Activated T-helper 1 cell treated with anti-CD3 and anti-CD28 coated beads, Interleukin-12 subunit alpha, Interleukin-12 subunit beta, Interleukin-2, Interleukin-4 antibody, amounts not matched to agents 30 ng/mL and 10 ng/mL and 1 ng/mL, durations not matched to agents 14 hours and 24 hours and 36 hours (primary cell): ENCODE data around the gene RPN2. TPM values are rescaled to one million over a fixed set of nuclear protein-coding genes. Genes with fewer than 3 reads are reported as not detected.

ENCODE experiments used
- DNase-seq: peaks from one replicate; pipeline ENCODE4 v3.0.0; 2021; ENCODE audit warnings: low spot score
- H3K27ac Mint-ChIP-seq: one replicate; pipeline ENCODE4 v1.8.0; 2021; ENCODE audit warnings: mild to moderate bottlenecking, mixed read lengths
- H3K27me3 Mint-ChIP-seq: one replicate; pipeline ENCODE4 v1.8.0; 2022; ENCODE audit warnings: mild to moderate bottlenecking, moderate library complexity, mixed read lengths; ENCODE audit not compliant: insufficient read depth
- H3K36me3 Mint-ChIP-seq: one replicate; pipeline ENCODE4 v1.8.0; 2021; ENCODE audit warnings: low read depth, mixed read lengths
- H3K4me1 Mint-ChIP-seq: one replicate; pipeline ENCODE4 v1.8.0; 2021; ENCODE audit warnings: low read depth, mixed read lengths
- H3K4me3 Mint-ChIP-seq: one replicate; pipeline ENCODE4 v1.8.0; 2021; ENCODE audit warnings: mild to moderate bottlenecking, moderate library complexity, mixed read lengths
- H3K9me3 Mint-ChIP-seq: one replicate; pipeline ENCODE4 v1.8.0; 2021; ENCODE audit warnings: mixed read lengths
- intact Hi-C: fragments of 100-400 bp; cut with micrococcal nuclease; formaldehyde crosslinking; loops from one replicate; pipeline ENCODE4 v1.15.1; 2024
- total RNA-seq: library from RNA; stranded (reverse); gene quantifications from 2 replicates; pipeline ENCODE4 v1.2.3, GENCODE V29; 2022

RPN2 gene
- total RNA-seq, 1 donor from 2014 or later = 223 TPM

DNA sequence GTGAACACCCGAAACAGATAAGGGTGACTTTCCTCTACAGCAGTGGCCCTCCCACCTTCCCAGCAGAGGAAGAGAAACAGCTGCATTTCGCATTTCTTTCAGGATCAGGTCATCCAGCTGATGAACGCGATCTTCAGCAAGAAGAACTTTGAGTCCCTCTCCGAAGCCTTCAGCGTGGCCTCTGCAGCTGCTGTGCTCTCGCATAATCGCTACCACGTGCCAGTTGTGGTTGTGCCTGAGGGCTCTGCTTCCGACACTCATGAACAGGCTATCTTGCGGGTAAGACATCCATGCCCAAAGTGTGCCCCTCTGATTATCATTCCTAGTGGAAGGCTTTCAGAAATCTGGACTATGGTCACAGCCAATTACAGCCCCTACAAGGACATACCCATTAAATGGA lies 28.0 kb downstream of the RPN2 start:
- Mint-ChIP-seq H3K9me3 (no peaks in the 10 kb centered on the region), H3K27me3 (no peaks in the 10 kb centered on the region), H3K27ac (no peak overlapping the region), H3K36me3 (peaks cover 46% of the 10 kb centered on the region), H3K4me3 (no peak overlapping the region), H3K4me1 (peaks cover 1% of the 10 kb centered on the region)
- no peak for DNase-seq
- intact Hi-C loops = no loop called here

DNA sequence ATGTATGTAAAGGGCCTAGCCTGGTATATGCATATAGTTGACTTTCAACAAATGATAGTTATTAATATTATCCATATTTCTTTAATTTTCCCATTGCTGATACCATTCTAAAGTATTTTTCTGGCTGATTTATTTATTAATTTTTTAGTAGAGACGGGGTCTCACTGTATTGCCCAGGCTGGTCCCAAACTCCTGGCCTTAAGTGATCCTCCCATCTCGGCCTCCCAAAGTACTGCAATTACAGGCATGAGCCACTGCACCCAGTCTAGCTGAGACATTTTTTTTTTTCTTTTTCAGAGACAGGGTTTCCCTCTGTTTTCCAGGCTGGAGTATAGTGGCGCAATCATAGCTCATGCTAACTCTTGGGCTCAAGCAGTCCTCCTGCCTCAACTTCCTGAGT lies 30.1 kb downstream of the RPN2 start:
- Mint-ChIP-seq H3K27ac (no peak overlapping the region), H3K36me3 (peaks cover 48% of the 10 kb centered on the region), H3K9me3 (no peaks in the 10 kb centered on the region), H3K27me3 (no peaks in the 10 kb centered on the region), H3K4me1 (no peaks in the 10 kb centered on the region), H3K4me3 (no peak overlapping the region)
- no peak for DNase-seq
- intact Hi-C loops = no loop called here

DNA sequence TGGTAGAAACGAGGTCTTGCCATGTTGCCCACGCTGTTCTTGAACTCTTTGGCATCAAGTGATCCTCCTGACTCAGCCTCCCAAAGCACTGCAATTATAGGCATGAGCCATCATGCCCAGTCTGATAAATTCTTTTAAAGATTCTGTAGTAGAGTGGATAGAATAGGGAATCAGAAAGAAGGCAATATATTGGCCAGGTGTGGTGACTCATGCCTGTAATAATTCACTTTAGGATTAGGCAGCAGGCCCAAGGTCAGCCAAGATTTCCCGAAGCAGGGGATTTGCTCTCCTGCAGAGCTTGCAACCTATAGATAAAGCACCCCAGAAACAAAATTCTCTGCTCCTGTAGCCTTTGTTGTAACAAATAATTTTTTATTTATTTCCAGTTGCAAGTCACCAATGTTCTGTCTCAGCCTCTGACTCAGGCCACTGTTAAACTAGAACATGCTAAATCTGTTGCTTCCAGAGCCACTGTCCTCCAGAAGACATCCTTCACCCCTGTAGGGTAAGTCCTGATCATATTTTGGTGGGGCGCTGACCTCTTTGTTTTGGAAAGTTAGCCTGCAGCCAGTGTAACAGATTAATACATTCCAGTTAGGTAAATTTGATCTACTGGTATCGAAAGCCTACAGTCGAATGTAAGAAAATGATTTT lies 30.7 kb downstream of the RPN2 start:
- Mint-ChIP-seq H3K4me3 (no peak overlapping the region), H3K4me1 (no peaks in the 10 kb centered on the region), H3K9me3 (no peaks in the 10 kb centered on the region), H3K36me3 (peaks cover 46% of the 10 kb centered on the region), H3K27ac (no peak overlapping the region), H3K27me3 (no peaks in the 10 kb centered on the region)
- intact Hi-C loops = no loop called here
- no peak for DNase-seq

DNA sequence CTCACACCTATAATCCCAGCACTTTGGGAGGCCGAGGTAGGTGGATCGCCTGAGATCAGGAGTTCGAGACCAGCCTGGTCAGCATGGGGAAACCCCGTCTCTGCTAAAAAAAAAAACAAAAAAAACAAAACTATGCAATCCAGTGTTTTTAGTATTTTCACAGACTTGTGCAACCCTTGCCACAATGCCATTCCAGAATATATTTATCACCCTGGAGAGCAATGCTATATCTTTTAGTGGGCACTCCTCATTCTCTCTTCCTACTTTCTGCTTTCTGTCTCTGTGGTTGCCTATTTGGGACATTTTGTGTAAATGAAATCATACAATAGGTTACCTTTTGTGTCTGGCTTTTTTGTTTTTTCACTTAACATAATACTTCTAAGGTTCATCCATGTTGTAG lies 39.3 kb downstream of the RPN2 start:
- H3K4me1 Mint-ChIP-seq = peaks cover 14% of the 10 kb centered on the region
- no peaks in the 10 kb centered on the region for H3K27me3 Mint-ChIP-seq
- no peak overlapping the region for H3K27ac Mint-ChIP-seq
- H3K9me3 Mint-ChIP-seq = no peaks in the 10 kb centered on the region
- H3K4me3 Mint-ChIP-seq = no peak overlapping the region
- intact Hi-C loops = loop anchor here (2.0 kb wide), 1 partner anchor 16 kb away; no protein-coding TSS in a partner anchor
- no peak for DNase-seq
- H3K36me3 Mint-ChIP-seq = peaks cover 32% of the 10 kb centered on the region

DNA sequence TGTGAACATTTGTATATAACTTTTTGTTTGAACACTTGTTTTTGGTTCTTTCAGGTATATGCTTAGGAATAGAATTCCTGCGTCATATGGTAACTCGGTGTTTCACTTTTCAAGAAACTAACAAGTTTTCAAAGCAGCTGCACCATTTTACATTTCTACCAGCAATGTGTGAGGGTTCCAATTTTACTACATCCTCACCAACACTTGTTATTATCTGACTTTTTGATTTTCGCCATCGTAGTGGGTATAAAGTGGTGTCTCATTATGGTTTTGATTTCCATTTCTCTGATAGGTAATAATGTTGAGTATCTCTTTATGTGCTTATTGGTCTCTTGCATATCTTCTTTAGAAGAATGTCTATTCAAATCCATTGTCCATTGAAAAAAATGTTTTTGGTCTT lies 39.8 kb downstream of the RPN2 start:
- Mint-ChIP-seq H3K4me1 (peaks cover 14% of the 10 kb centered on the region), H3K36me3 (peaks cover 33% of the 10 kb centered on the region), H3K4me3 (no peak overlapping the region), H3K9me3 (no peaks in the 10 kb centered on the region), H3K27me3 (no peaks in the 10 kb centered on the region), H3K27ac (no peak overlapping the region)
- no peak for DNase-seq
- intact Hi-C loops = loop anchor here (2.0 kb wide), 1 partner anchor 16 kb away; no protein-coding TSS in a partner anchor

DNA sequence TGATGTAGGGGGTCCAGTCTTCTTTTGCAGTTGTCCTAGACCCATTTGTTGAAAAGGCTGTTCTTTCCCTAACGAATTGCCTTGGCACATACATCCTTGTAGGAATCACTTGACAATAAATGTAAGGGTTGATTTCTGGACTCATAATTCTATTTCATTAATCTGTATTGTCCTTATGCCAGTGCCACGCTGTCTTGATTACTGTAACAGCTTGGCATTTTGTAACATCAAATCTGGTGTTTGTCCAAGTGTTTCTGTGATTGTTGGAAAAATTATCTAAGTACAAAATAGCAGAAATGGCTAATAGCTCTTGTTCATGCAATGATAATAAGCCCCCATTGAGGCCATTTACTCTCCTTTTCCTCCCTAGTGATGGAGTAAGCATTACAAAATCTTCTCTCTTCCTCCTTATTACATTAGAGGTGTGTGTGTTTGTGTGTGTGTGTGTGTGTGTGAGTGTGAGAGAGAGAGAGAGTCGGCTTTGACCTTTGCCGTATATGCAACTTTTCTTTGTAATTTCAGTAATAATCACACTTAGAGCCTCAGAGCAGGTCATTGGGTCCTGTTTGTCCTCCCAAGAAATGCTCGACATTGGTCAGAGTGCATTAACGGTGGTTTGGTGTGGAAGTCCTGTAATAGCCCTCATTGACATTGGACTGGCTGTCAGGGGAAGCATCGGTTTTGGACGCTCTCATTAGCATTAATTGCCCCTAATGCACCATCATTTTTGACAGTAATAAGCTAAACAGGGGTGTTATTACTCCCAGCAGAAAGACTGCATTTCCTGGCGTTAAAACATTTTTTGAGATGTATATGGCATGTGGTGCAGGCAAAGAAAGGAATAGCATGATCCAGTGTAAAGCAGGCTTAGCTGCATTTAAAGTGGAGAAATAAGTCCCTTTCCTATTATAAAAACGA lies 40.9 kb downstream of the RPN2 start:
- no peaks in the 10 kb centered on the region for H3K27me3 Mint-ChIP-seq
- H3K27ac Mint-ChIP-seq = no peak overlapping the region
- no peaks in the 10 kb centered on the region for H3K9me3 Mint-ChIP-seq
- DNase-seq = no peak
- peaks cover 13% of the 10 kb centered on the region for H3K4me1 Mint-ChIP-seq
- no peak overlapping the region for H3K4me3 Mint-ChIP-seq
- intact Hi-C loops = loop anchor here (2.0 kb wide), 1 partner anchor 15 kb away; no protein-coding TSS in a partner anchor
- peaks cover 37% of the 10 kb centered on the region for H3K36me3 Mint-ChIP-seq

DNA sequence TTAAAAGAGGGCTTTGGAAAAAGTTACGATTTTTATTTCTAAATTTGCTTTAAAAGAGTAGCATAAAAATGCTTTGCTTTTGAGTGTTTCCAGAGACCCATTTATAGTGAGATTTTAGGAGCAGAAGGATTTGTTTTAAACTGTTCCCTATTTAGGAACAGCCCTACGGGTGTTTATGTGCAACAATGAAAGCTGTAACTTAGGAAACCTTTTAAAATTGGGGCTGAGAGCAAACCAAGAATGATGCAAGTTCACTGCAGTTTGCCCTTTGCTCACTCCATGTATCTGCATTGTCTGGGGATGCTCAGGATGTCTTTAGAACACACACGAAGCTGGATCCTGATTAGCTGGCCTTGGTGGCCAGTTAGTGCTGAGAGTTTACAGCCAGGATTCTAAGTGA lies 41.6 kb downstream of the RPN2 start:
- Mint-ChIP-seq H3K27me3 (no peaks in the 10 kb centered on the region), H3K36me3 (peaks cover 37% of the 10 kb centered on the region), H3K4me1 (peaks cover 6% of the 10 kb centered on the region), H3K9me3 (no peaks in the 10 kb centered on the region), H3K27ac (no peak overlapping the region), H3K4me3 (no peak overlapping the region)
- DNase-seq = no peak
- intact Hi-C loops = no loop called here

DNA sequence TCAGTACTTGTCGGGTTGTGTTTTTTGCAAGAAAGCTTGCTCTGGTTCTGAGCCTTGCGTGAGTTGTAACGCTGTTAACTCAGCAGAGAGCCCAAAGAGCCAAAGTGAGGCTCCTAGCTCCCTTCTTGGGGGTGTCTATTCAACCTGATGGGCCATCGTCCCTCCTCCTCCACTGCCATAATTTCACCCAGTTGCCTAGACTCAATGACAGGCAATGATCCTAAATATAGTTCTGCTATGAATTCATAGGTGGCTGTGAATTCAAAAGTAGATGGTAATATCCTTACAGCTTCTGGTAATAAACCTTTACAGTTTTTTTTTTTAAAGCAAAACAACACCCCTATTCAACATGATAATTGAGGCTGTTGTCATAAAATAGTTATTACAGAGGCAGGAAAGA lies 43.0 kb downstream of the RPN2 start:
- intact Hi-C loops = no loop called here
- Mint-ChIP-seq H3K9me3 (no peaks in the 10 kb centered on the region), H3K27ac (no peak overlapping the region), H3K4me3 (no peak overlapping the region), H3K4me1 (peaks cover 5% of the 10 kb centered on the region), H3K36me3 (peaks cover 37% of the 10 kb centered on the region), H3K27me3 (no peaks in the 10 kb centered on the region)
- no peak for DNase-seq

DNA sequence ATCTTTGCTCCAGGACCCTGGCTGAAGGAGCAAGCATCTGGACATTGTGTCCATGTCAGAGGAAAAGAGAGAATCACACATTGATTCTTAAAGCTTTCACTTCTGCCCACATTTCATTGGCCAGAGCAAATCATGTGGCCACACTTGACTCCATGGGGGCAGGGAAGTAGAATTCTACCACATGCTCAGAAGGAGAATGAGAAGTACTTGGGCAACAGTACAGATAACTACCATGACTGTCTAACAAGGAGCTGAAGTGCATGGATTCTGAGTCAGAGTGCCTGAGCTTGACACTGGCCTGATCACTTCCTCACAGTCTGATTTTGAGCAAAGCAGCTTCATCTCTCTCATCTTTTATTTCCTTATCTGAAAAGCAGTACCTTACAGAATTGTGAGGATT lies 43.9 kb downstream of the RPN2 start:
- H3K4me3 Mint-ChIP-seq = no peak overlapping the region
- H3K27ac Mint-ChIP-seq = no peak overlapping the region
- H3K36me3 Mint-ChIP-seq = peaks cover 46% of the 10 kb centered on the region
- H3K9me3 Mint-ChIP-seq = no peaks in the 10 kb centered on the region
- no peak for DNase-seq
- no peaks in the 10 kb centered on the region for H3K27me3 Mint-ChIP-seq
- peaks cover 5% of the 10 kb centered on the region for H3K4me1 Mint-ChIP-seq
- intact Hi-C loops = no loop called here

DNA sequence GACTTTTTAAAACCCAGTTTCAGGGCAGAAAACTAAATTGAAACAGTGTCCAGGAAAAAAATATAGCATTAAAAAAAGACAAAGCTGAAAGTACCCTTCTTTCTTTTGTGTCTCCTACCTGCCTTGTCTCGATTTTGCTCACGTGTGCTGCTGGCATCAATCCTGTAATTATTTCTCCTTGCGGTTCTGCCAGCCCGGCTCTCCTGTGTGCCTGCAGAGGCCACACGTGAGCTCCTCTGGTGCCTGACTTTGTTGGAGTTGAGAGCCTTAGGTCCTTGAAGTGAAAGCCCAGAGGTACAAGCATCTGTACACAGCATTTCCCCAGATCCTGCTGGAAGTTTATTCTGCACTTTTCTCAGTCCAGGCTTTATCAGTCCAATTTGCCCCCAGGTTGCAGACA lies 46.0 kb downstream of the RPN2 start:
- intact Hi-C loops = no loop called here
- no peak for DNase-seq
- Mint-ChIP-seq H3K27ac (no peak overlapping the region), H3K4me1 (peaks cover 5% of the 10 kb centered on the region), H3K4me3 (no peak overlapping the region), H3K9me3 (no peaks in the 10 kb centered on the region), H3K36me3 (peaks cover 56% of the 10 kb centered on the region), H3K27me3 (no peaks in the 10 kb centered on the region)

DNA sequence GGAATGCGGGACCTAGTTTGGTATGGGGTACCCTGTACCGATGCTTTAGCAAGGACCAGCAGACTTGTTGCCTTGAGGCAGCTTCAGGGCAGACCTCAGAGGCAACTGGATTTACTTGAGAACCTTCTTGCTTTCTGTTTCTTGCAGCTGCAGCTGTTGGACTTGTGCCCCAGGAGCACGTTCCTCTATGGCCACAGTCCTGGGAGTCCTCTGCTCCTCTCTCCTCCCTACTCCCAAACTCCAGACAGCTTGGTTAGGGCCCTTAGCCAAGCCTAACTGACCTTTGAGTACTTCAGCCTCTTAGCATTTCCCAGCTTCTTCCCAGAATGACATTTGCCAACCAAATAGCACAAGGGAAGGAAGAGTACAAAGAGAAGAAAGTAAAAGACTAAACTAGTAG lies 47.8 kb downstream of the RPN2 start:
- Mint-ChIP-seq H3K36me3 (peaks cover 58% of the 10 kb centered on the region), H3K27me3 (no peaks in the 10 kb centered on the region), H3K27ac (no peak overlapping the region), H3K4me1 (peaks cover under 1% of the 10 kb centered on the region), H3K4me3 (no peak overlapping the region), H3K9me3 (no peaks in the 10 kb centered on the region)
- intact Hi-C loops = no loop called here
- DNase-seq = no peak

DNA sequence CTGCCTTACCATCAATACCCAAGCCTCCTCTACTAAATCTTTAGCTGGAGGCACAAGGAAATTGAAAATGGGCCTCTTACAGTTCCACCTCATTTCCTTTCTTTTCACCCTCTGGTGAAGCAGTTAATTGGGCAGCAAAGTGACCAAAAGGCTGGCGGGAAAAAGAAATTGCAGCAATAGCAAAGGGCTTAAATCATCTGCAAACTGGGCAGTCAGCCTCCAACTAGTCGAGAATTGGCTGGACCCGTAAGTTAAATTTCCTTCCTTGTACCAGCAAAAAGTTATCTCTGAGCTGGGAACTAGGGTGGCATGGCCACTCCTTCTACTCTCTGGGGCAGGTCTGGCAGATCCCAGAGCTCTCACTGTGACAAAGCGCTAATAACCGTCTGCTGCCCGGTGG lies 49.0 kb downstream of the RPN2 start:
- peaks cover 66% of the 10 kb centered on the region for H3K36me3 Mint-ChIP-seq
- no peak overlapping the region for H3K4me3 Mint-ChIP-seq
- no peak overlapping the region for H3K27ac Mint-ChIP-seq
- intact Hi-C loops = no loop called here
- H3K4me1 Mint-ChIP-seq = no peaks in the 10 kb centered on the region
- H3K9me3 Mint-ChIP-seq = no peaks in the 10 kb centered on the region
- no peak for DNase-seq
- no peaks in the 10 kb centered on the region for H3K27me3 Mint-ChIP-seq

DNA sequence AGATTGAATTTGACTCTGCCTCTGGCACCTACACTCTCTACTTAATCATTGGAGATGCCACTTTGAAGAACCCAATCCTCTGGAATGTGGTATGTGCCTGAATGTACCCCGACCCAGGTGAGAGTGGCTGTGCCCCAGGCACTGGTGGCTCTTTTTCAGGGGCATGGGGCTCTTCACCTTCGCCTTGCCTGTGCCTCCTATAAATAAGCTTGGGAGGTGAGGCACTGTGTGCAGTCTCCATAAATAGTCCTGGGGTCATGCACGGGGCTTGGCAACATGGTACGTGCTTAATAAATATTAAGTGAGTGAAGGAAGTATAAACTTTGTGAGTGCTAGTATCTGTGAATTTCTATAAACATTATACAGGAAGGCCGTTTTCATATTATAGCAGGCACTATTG lies 49.5 kb downstream of the RPN2 start:
- intact Hi-C loops = no loop called here
- DNase-seq = no peak
- peaks cover 62% of the 10 kb centered on the region for H3K36me3 Mint-ChIP-seq
- H3K4me1 Mint-ChIP-seq = no peaks in the 10 kb centered on the region
- no peaks in the 10 kb centered on the region for H3K27me3 Mint-ChIP-seq
- no peak overlapping the region for H3K4me3 Mint-ChIP-seq
- no peaks in the 10 kb centered on the region for H3K9me3 Mint-ChIP-seq
- no peak overlapping the region for H3K27ac Mint-ChIP-seq
